Fibroblast of lung (primary cell): ENCODE measurements around the gene CRHR1. TPM values are rescaled to one million over a fixed set of nuclear protein-coding genes. Genes with fewer than 3 reads are reported as not detected.

ENCODE experiments used
- DNase-seq, 2 donors: peaks; one replicate each; pipeline versions ENCODE4 v3.0.0 to v3.0.0-alpha.2; 2010; ENCODE audit warnings: low read depth in 2 of 2
- H2AFZ ChIP-seq: 2 replicates; pipeline ENCODE4 v1.5.1; 2012; ENCODE audit warnings: low read length, control low read depth, inconsistent platforms
- H3K27ac ChIP-seq: 2 replicates; pipeline ENCODE4 v1.5.1; 2011; ENCODE audit warnings: low read length, control low read depth; ENCODE audit not compliant: insufficient read depth
- H3K27me3 ChIP-seq: 2 replicates; pipeline ENCODE4 v1.5.1; 2011; ENCODE audit warnings: mild to moderate bottlenecking, low read length; ENCODE audit not compliant: control insufficient read depth, insufficient read depth
- H3K36me3 ChIP-seq: 2 replicates; pipeline ENCODE4 v1.5.1; 2011; ENCODE audit warnings: low read length; ENCODE audit not compliant: control insufficient read depth, insufficient read depth
- H3K4me1 ChIP-seq: 2 replicates; pipeline ENCODE4 v1.5.1; 2011; ENCODE audit warnings: low read length; ENCODE audit not compliant: control insufficient read depth, insufficient read depth; ENCODE audit errors: extremely low read depth
- H3K4me2 ChIP-seq: 2 replicates; pipeline ENCODE4 v1.5.1; 2011; ENCODE audit warnings: low read length, control low read depth; ENCODE audit not compliant: insufficient read depth; ENCODE audit errors: extremely low read depth
- H3K4me3 ChIP-seq, 4 experiments: fragments of 200-600 bp in 1 of 4; sonication (generic) in 1 of 4; replicated peaks in 1 of 4; 2 replicates each; pipeline ENCODE4 v1.5.1; 2011 to 2016; ENCODE audit warnings: low read length in 4 of 4, low read depth in 3 of 4, mild to moderate bottlenecking in 3 of 4, control low read depth in 2 of 4, inconsistent platforms in 1 of 4, mixed read lengths in 1 of 4; ENCODE audit not compliant: insufficient read depth in 1 of 4; ENCODE audit errors: control extremely low read depth in 1 of 4
- H3K79me2 ChIP-seq: 2 replicates; pipeline ENCODE4 v1.5.1; 2012; ENCODE audit warnings: mild to moderate bottlenecking, low read length, inconsistent platforms; ENCODE audit not compliant: control insufficient read depth, insufficient read depth
- H3K9ac ChIP-seq: 2 replicates; pipeline ENCODE4 v1.5.1; 2011; ENCODE audit warnings: mild to moderate bottlenecking, low read length, control low read depth; ENCODE audit not compliant: insufficient read depth
- H3K9me3 ChIP-seq: 2 replicates; pipeline ENCODE4 v1.5.1; 2012; ENCODE audit warnings: low read depth, low read length; ENCODE audit not compliant: control insufficient read depth, insufficient read depth
- H4K20me1 ChIP-seq: 2 replicates; pipeline ENCODE4 v1.5.1; 2011; ENCODE audit warnings: low read length; ENCODE audit not compliant: control insufficient read depth, insufficient read depth; ENCODE audit errors: extremely low read depth
- CTCF ChIP-seq, 2 donors: IDR thresholded peaks in 1 of 2; conservative IDR thresholded peaks in 1 of 2; 1 replicate in 1 of 2; 2 replicates in 1 of 2; pipeline ENCODE4 v1.5.1; 2011 to 2012; ENCODE audit warnings: low read length in 2 of 2, control low read depth in 1 of 2, inconsistent platforms in 1 of 2, low read depth in 1 of 2, mild to moderate bottlenecking in 1 of 2
- EZH2 ChIP-seq: IDR thresholded peaks from 2 replicates; pipeline ENCODE4 v1.5.1; 2012; ENCODE audit warnings: low read length, control low read depth, mild to moderate bottlenecking; ENCODE audit errors: missing control alignments
- polyA plus RNA-seq, 2 donors: library from polyadenylated mRNA; depleted of rRNA in 1 of 2; stranded (reverse) in 1 of 2; unstranded in 1 of 2; fragments of >200 nt; gene quantifications; 2 replicates each; pipeline ENCODE4 v1.2.1, GENCODE V29; 2011 to 2012; ENCODE audit warnings: missing spikeins in 1 of 2
- total RNA-seq: library from RNA; depleted of rRNA; stranded (reverse); fragments of >200 nt; gene quantifications from 2 replicates; pipeline ENCODE4 v1.2.1, GENCODE V29; 2014

The CRHR1 gene
- total and polyA plus RNA-seq, 2 donors (not counting 1 experiment from before 2014, with no cell fraction given), result not detected

GRCh38 chr17:45791041-45791582, 7.0 kb downstream of the CRHR1 start:
- H3K27ac ChIP-seq, result no peak overlapping the region
- no peaks in the 10 kb centered on the region for H3K36me3 ChIP-seq
- TF ChIP-seq CTCF (conservative IDR thresholded peaks at IDR 0.05 in 1 of 2, IDR thresholded peaks at IDR 0.05 in 1 of 2; ENCODE audit: low read depth in 1 of 2, low read length in 2 of 2) (no peak), EZH2 (no peak)
- peaks cover 21% of the 10 kb centered on the region for H3K27me3 ChIP-seq
- H4K20me1 ChIP-seq, result no peaks in the 10 kb centered on the region
- no peaks in the 10 kb centered on the region for H3K79me2 ChIP-seq
- H3K4me1 ChIP-seq, result no peaks in the 10 kb centered on the region
- DNase-seq, result no peak
- no peaks in the 10 kb centered on the region for H3K9me3 ChIP-seq
- H3K4me3 ChIP-seq, result no peak overlapping the region
- H3K4me2 ChIP-seq, result no peak overlapping the region
- H2AFZ ChIP-seq, result no peak overlapping the region
- H3K9ac ChIP-seq, result no peak overlapping the region

GRCh38 chr17:45791935-45792334, 7.8 kb downstream of the CRHR1 start:
- Histone ChIP-seq H3K27ac (no peak overlapping the region), H3K36me3 (no peaks in the 10 kb centered on the region), H3K9ac (no peak overlapping the region), H3K4me2 (no peak overlapping the region), H2AFZ (no peak overlapping the region), H3K27me3 (peaks cover 19% of the 10 kb centered on the region), H4K20me1 (no peaks in the 10 kb centered on the region), H3K4me3 (no peak overlapping the region), H3K79me2 (no peaks in the 10 kb centered on the region), H3K4me1 (no peaks in the 10 kb centered on the region), H3K9me3 (no peaks in the 10 kb centered on the region)
- no peak for TF ChIP-seq CTCF (conservative IDR thresholded peaks at IDR 0.05 in 1 of 2, IDR thresholded peaks at IDR 0.05 in 1 of 2; ENCODE audit: low read depth in 1 of 2, low read length in 2 of 2)
- no peak for TF ChIP-seq EZH2
- DNase-seq, result no peak

DNA sequence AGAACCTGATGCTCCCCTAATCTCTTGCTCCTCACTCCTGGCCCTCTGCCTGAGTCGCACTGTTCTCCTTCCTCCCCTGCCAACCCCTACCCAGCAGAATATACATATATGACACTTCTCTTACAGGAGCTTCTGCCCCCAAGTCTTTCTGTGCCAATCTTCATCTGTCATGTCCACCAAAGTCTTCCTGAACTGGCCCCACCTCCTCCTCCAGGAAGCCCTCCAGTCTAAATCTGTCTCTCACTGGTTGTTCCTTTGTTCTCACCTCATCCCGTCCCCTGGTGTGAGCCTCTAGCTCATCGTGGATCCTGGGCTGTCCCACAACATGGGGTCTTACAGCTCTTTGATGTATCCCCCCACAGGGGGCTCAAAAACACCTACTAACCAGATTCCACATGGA, 8.3 kb downstream of the CRHR1 start:
- no peak overlapping the region for H3K9ac ChIP-seq
- H3K36me3 ChIP-seq, result no peaks in the 10 kb centered on the region
- peaks cover 17% of the 10 kb centered on the region for H3K27me3 ChIP-seq
- H4K20me1 ChIP-seq, result no peaks in the 10 kb centered on the region
- TF ChIP-seq CTCF (conservative IDR thresholded peaks at IDR 0.05 in 1 of 2, IDR thresholded peaks at IDR 0.05 in 1 of 2; ENCODE audit: low read depth in 1 of 2, low read length in 2 of 2), result no peak
- no peaks in the 10 kb centered on the region for H3K4me1 ChIP-seq
- no peaks in the 10 kb centered on the region for H3K9me3 ChIP-seq
- H3K4me3 ChIP-seq, result no peak overlapping the region
- no peak for DNase-seq
- no peak overlapping the region for H3K4me2 ChIP-seq
- H3K79me2 ChIP-seq, result no peaks in the 10 kb centered on the region
- no peak overlapping the region for H2AFZ ChIP-seq
- H3K27ac ChIP-seq, result no peak overlapping the region
